Retina (tissue), 1 donor: ENCODE data around the gene EGLN3.
"Not testable (repeated sequence)": the region's sequence is repeated elsewhere in the genome, so short reads cannot be mapped to it uniquely, and the experiment has no call there.

Experiments
- DNase-seq: peaks from one replicate; pipeline ENCODE4 v3.0.0-alpha.2; 2016

Gene EGLN3

GRCh38 chr14:33950320-33951182 is at the start of gene EGLN3:
TSS of gene EGLN3 (minus strand) at chr14:33951074. CDS start at chr14:33950752, 322 bp downstream.
- peak; percentile 90 for DNase-seq

- no peak for DNase-seq
These were observed 49.5 kb upstream of the EGLN3 start for GRCh38 chr14:34000396-34000795.

- DNase-seq: no peak
These were observed 49.0 kb upstream of the EGLN3 start for GRCh38 chr14:33999771-34000291.

GRCh38 chr14:33997611-33998010 is 46.7 kb upstream of the EGLN3 start:
- DNase-seq: no peak

- no peak for DNase-seq
These were observed 45.6 kb upstream of the EGLN3 start for GRCh38 chr14:33996462-33996861.

GRCh38 chr14:33993246-33993645 is 42.4 kb upstream of the EGLN3 start:
- no peak for DNase-seq

- DNase-seq: no peak
These were observed 41.6 kb upstream of the EGLN3 start for GRCh38 chr14:33992274-33993007.

GRCh38 chr14:33990790-33991189 is 39.9 kb upstream of the EGLN3 start:
- DNase-seq: no peak

GRCh38 chr14:33987565-33988080 is 36.7 kb upstream of the EGLN3 start:
- no peak for DNase-seq

GRCh38 chr14:33986804-33987203 is 35.9 kb upstream of the EGLN3 start:
- no peak for DNase-seq

GRCh38 chr14:33985242-33985641 is 34.4 kb upstream of the EGLN3 start:
- no peak for DNase-seq

GRCh38 chr14:33979613-33980276 is 28.9 kb upstream of the EGLN3 start:
- no peak for DNase-seq

- no peak for DNase-seq
These were observed 28.2 kb upstream of the EGLN3 start for GRCh38 chr14:33978892-33979612.

GRCh38 chr14:33972583-33973081 is 21.8 kb upstream of the EGLN3 start:
- DNase-seq: peak; percentile 24

- DNase-seq: not testable (repeated sequence)
These were observed 19.0 kb upstream of the EGLN3 start for GRCh38 chr14:33969846-33970245.

GRCh38 chr14:33968722-33969121 is 17.8 kb upstream of the EGLN3 start:
- no peak for DNase-seq

- no peak for DNase-seq
These were observed 16.3 kb upstream of the EGLN3 start for GRCh38 chr14:33967138-33967537.

- no peak for DNase-seq
These were observed 15.4 kb upstream of the EGLN3 start for GRCh38 chr14:33966276-33966675.

GRCh38 chr14:33964599-33965317 is 13.9 kb upstream of the EGLN3 start:
- no peak for DNase-seq

GRCh38 chr14:33963892-33964291 is 13.0 kb upstream of the EGLN3 start:
- DNase-seq: no peak

GRCh38 chr14:33962466-33962865 is 11.6 kb upstream of the EGLN3 start:
- DNase-seq: not testable (repeated sequence)
